HG03060 (cell line): ENCODE results near the gene LINC00237.

Source experiments
- ATAC-seq: cut with Tn5 transposase; IDR thresholded peaks from one replicate; pipeline ENCODE4 v1.9.1; 2021; ENCODE audit warnings: low read depth, moderate number of reproducible peaks; ENCODE audit not compliant: unreplicated experiment

The LINC00237 gene

DNA sequence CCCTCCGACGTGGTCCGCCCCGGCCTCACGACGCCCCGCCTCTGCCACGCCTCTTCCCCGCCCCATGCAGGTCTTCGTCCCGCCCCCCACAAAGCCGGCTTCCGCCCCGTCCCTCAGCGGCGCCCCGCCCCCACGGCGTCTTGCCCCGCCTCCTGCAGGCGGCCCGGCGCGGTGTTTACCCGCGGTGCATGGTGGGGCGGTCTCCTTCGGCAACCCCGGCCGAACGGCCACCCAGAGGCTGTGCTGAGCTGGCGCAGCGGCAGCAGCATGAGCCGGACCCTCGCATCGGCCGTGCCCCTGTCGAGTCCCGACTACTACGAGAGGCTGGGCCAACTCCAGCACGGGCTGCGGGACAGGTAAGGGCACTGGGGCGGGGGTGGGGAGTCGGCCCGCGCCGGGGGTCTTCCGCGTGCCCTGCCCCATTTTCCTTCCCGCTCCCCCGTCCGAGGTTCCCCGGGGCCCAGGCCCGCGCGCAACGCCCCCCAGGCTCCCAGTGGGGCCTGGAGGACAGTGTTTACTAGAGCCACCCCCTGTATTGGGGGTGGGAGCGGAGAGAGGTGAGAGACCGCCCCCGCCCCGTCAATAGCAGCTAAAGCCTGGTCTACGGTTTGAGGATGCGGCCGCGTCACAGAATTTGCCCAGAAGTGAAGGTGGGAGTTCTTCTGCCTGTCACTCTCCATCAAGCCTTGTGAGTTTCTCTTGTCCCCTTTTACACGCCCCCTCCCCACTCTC is 19.9 kb upstream of the LINC00237 start, which contains the start of gene KIZ:
TSS of gene KIZ (plus strand) at position 234 of the 732 bp plus-strand sequence. CDS start at position 268, 34 bp downstream.
- ATAC-seq, result peak; percentile 84

DNA sequence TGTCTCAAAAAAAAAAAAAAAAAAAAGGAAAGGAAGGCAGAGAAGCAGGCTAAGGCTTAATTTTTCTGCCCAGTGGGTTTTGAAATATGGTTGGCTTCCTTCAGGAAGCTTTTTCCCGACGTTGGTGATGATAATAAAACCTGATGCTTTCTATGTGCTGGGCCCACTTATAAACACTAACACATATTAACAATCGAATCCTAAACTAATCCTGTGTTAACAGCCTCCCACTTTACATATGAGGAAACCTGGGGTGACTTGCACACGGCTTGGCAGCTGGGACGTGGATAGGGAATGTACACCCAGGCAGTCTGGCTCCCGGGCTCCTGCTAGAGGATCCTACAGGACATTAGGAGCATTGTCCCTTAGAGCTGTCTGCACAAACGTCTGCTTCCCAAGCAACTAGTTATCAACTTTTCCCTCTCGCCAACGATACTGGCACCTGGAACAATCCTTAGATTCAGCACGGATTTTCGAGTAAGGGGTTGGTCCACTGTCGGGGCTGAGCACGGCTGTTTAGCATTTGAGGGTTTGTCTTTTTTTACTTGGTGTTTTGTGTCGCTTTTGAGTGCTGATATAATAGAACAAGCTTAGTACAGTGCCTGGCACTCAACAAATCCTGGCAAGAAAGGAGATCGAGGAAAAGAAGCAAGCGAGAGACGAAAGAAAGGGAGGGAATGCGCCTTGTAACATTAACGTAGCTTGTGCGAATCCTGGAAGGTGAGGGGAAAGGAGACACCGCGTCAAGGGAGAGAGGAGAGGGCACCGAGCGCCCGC is 19.1 kb upstream of the LINC00237 start:
- ATAC-seq, result peak; percentile 12

DNA sequence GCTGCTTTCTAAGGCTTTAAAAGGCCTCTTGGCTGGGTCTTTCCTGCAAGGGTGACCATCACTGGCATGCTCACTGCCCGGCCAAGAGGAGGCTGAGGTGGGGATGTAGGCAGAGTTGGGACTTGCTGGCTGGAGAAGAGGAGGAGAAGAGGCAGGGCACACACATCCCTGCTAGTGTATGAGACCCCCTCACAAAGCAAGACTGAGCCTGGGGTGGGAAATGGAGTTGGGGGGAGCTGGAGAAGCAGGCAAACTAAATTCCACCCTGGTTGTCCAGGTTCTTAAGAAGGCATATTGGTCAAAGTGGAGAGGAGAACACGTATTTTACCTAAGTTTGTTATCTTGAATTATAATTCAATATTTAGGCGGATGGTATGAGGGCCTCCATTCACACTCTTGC is 18.0 kb upstream of the LINC00237 start:
- ATAC-seq, result no peak

DNA sequence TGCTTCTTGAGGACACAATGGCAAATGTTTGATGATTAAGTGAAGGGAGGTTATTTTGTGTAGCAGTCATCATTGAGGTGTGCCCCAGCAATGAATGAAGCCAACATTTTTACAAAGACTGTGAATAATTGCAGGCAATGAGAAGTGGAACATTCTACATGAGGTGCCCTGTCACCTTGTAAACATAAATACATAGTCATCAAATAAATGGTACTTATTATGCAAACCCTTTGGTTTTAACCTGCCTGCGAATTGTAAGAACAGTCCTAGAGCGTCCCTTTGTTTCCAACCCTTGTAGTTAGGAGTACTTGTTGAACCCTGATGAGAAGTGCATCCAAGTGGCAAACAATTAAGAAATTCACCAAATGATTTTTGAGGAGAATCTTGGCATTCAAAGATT is 12.6 kb upstream of the LINC00237 start:
- ATAC-seq, result no peak

DNA sequence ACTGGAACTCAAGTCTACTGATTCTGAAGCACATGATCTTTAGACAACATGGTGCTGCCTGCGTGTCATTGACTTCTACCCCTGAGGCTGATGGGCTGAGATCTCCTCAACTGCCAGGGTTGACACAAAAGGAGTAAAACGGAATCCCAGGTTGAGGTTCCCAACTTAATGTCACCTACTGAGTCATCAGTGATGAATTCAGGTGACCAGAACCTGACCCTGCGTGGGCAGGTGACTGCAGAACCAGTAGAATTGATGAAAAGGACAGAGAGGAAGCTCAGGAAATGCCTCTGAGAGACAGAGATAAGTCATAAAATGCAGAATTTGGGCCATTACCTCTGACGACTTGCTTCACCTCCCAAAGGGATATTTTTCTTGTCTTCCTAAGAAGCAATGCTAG is 12.0 kb upstream of the LINC00237 start:
- ATAC-seq, result no peak

DNA sequence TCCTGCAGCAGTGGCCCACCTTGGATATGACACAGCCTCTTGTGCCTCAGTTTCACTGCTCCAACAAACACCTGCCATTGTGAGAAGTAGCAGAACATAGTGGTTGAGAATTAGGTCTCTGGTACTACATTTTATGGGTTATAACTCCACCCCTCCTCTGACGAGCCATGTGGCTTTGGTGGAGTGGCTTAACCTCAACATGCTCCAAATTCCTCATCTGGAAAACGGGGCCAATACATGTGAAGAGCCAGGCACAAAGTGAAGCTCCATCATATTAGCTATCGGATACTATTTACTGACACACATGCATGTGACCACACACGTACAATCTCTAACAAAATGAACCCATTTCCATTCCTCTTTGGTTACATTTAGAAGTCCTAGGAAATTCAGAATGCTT is 11.4 kb upstream of the LINC00237 start:
- no peak for ATAC-seq

DNA sequence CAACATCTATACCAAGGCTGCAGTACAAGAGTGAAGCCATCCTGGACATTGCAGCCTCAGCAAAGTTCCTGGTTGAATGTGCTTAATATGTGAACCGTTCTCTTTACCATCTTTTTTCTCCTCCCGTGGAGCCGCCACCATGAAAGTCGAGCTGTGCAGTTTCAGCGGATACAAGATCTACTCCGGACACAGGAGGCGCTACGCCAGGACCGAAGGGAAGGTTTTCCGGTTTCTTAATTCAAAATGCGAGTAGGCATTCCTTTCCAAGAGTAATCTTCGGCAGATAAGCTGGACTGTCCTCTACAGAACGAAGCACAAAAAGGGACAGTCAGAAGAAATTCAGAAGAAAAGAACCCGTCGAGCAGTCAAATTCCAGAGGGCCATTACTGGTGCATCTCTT is 8.4 kb upstream of the LINC00237 start:
- no peak for ATAC-seq

DNA sequence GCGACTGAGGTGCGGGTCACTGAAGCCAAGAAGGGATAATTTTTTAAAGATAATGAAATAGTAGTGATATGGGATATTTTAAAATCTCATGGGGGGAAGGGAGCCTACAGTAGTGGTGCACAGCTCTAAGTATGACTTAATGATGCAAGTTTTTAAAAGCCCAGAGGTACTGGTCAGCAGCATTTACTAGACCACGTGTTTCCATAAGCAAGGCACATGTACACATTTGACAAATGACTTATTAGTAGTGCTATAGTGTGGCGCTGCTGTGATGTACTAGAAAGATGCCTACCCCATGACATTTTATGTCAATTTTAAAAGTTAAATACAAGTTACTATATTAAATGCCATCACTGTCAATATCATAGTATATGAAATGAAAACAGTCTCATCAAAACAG is 7.5 kb upstream of the LINC00237 start:
- no peak for ATAC-seq

DNA sequence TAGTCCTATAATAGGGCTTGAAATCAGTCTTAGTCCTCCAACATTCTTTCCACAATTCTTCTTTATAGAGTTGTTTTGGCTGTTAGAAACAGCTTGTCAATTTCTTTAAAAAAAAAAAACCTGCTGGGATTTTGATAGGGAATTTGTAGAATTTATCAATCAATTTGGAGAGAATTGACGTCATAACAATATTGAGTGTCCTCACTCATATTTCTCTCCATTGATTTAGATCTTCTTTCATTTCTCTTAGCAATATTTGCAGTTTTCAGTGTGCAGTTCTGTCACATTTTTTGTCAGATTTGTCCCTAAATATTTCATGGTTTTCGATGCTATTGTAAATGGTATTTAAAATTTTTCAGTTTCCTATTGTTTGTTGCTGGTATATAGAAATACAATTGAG is 5.3 kb upstream of the LINC00237 start:
- ATAC-seq, result no peak

DNA sequence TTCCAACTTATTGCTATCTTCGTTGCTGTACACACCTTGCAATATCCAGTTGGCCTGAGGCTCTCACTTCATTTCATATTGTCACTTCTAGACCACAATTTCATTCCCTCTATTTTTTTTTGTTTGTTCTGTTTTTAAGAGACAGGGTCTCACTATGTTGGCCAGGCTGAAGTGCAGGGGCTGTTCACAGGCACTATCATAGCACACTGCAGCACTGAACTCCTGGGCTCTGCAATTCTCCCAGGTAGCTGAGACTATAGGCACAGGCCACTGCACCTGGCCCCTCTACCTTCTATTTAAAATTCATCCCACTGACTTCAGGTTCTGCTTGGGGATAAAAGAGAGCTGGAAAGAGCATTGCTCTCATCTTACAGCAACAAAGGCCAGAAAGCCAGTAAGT is 4.7 kb upstream of the LINC00237 start:
- ATAC-seq, result no peak

DNA sequence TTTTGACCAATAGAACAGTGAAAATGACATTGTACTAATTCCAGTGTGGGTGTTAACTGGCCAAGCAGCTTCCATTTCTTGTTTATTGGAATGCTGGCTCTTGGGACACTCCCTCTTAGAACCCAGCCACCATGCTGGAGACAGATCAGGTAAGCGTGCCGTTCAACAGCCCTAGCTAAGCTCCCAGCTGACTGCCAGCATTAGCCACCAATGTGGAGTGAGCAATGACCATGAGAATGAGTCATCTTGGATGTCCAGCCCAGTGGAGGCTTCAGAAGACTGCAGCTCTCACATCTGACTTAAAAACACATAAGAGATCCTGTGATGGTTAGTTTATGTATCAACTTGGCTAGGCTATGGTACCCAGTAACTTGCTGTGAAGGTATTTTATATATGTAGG is 3.0 kb upstream of the LINC00237 start:
- no peak for ATAC-seq

DNA sequence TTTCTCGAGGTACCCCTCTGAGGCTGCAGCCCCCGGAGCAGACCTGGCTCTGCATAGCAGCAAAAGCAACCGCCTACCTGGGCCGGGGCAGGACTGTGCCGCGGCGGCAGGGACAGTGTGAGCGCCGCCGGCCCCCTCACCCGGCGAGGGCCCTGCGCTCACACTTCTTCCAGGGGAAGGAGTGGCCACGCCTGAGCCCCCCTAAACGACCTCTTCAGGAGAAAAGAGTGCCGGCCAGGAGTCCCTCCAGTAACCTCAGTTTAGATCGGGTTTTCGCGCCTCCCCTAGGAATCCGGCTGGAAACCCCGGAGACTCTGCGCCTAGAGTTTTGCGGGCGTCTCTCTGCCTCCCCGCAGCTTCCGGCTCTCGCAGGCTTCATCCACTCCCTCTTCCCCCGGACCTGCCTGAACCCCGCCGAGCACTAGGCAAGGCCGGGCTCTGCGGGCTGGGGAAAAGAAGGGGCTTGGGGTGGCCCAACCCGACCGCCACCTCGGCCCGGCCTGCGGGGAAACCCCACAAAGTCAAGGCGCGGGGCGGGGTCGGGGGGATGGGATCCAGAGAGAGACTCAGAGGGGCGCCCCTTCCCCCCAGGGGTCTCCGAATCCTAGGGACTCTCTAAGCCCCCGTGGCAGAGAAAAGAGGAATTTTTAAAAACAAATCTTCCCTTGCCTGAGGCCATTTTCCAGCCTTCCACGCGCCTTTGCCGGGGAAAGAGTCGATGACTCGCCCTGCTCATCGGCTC is 558 bp downstream of the LINC00237 start:
- ATAC-seq, result no peak

DNA sequence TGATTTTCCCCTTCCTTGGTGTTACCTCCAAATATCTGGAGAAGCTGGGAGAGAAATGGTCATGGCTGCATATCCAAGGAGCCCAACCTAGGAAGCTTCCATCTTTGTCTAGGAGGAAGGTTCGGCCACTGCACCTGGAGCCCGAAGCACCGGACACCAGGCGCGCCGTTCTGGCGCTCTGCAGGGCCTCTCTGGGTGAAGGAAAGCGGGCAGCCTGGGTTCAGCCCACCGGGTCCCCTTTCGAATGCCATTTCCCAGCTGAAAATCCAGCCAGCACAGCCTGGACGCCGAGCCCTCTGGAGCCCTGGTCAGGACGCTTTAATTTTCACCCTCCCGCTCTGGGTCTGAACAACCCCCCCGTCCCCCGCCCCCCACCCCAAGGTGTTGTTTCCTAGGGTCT is 1.2 kb downstream of the LINC00237 start:
- no peak for ATAC-seq

DNA sequence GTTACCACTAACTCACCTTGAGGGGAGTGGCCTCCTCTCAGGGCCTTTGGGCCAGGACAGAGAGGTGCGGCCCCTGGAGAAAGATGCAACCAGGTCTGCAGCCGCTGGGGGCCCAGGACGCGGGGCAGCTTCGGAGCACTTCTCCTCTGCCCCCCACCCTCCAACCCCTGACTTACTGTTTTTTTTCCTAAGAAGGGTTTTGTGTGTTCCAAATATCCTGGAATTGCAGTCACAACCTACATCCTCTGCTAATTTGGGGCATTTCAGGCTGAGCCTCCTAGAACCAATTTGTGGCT is 1.7 kb downstream of the LINC00237 start:
- ATAC-seq, result no peak

DNA sequence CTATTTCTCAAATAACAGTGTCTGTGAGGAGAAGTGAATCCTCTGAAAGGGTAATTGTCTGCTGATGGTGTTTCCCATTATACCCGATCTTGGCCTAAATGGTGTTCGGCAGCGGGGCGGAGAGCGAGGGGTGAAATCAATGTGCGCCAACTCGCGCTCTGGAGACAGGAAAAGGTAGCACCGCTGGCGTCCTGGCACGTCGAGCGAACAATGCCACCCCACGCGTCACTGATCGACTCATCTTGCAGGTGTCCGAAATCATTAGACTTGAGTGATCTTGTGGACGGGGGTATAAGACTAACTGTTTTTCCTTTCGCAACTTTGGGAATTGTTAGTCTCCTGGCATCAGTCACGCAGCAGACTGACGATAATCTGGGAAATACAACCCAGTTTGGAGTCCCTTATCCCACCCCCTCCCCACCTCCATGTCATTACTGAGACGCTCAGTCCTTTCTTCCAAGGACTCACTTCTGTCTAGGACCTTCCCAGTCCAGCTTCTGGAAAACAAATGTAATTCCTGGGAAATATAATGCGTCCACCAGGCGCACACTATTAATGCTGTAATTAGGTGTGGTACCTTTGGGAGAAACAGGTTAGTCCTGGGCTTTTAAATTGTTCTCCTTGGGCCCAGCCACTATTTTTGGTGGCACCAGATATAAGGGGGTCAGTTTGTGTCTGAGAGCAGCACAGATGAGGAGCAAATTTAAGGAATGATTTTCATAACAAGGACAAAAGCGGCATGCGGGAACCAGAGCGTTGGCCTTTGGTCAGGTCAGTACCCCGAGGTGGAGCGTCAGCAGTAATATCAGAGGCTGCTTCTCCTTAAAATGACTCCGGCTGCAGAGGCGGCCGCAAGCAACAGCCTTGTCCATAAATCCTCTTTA is 2.3 kb downstream of the LINC00237 start:
- no peak for ATAC-seq

DNA sequence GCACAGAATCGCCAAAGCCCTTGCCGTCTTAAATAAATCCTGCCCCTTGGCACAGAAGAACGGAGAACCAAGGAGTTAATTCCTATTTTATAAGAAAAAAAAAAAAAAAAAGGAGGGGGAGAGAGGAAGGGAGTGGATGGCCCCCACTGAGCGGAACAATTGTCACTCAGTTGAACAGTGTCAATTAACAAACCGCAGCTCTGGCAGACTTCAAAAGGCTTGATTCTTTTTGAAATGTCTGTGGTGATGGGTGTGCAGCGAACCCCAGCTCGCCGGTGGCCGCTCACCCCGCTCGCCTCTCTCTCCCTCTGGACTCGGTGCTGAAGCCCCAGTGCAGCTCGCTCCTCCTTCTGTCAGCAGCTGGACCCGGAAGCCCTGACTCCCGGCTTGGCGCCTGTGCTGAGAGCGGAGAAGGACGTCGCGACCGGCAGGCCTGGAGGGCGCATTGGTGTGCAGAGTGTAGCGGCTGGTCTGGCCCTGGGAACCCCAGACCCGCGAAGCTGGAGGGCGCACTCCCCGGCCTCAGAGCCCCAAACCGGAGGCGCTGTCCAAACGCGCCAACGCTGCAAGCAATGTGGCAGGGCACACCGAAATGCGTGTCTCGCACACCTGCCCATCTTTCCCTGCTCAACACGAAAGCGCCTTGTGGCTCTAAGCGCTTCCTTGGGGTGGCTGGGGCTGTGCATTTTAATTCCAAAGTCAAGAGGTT is 3.4 kb downstream of the LINC00237 start:
- ATAC-seq, result no peak

DNA sequence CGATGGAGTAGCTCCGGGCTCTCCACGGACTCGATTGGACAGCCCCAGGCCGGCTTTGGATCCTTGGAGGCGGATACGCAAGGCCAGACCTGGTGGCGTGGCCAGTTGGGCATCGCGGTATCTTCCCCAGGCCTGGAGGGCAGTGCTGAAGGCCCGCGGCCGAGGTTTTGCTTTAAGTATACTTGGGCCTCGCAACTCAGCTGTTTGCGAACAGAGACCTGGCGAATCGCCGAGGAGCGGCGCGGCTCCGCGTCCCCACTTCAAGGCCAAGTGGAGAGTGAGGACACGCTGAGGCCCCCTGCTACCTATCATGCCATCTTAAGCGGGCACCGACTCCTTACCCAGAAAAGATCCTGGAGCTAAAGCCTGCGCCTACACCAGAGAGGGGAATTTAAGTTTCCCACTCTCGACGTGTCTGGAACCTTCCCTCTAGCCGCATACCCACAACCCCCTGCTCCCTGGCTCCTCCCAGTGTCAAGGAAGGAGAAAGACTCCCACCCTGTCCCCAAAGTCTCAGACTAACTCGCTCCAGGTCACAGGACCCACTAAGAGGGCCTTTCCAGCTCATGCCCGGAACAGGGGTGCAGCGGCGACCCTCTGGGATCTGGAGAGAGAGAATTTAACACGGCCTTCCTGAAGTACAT is 4.1 kb downstream of the LINC00237 start:
- no peak for ATAC-seq

DNA sequence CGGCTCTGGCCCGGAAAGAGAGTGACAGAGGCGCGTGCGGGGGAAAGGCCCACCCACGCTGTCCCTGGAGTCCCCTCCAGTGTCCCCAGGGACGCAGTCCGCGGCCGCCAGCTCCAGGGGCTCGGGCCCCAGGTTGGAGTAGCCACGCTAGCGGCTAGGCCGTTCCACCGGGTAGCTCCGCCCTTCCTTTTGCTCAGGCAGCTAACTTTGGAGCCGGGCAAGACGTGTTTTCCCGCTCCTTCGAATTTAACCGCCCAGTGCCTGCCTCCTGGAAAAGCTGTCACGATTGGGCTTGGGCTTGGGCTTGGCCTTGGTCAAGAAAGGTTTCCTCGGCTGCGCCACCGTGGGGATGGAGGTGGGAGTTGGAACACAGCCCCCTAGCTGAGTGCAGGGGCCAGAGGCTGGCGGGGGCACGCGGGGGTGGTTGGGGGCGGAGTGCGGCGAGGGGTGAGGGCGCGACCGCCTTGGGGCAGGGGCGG is 4.7 kb downstream of the LINC00237 start:
- ATAC-seq, result no peak
